WERI-Rb-1 (cell line): Measurements from ENCODE around the gene BUD13.
A peak's percentile ranks its signal among the peaks of the same experiment; 100 is the strongest.

Experiments
- DNase-seq: peaks from one replicate; pipeline ENCODE4 v3.0.0-alpha.2; 2020
- H3K27ac ChIP-seq: fragments of 250-450 bp; sonication (Bioruptor Pico); 2 replicates; pipeline ENCODE4 v1.5.1; 2020; ENCODE audit warnings: mild to moderate bottlenecking, moderate library complexity
- H3K27me3 ChIP-seq: fragments of 250-450 bp; sonication (Bioruptor Pico); 2 replicates; pipeline ENCODE4 v1.5.1; 2021; ENCODE audit warnings: mild to moderate bottlenecking, low read depth, moderate library complexity; ENCODE audit not compliant: insufficient read depth, severe bottlenecking
- H3K36me3 ChIP-seq: fragments of 250-450 bp; sonication (Bioruptor Pico); 2 replicates; pipeline ENCODE4 v1.5.1; 2020; ENCODE audit warnings: mild to moderate bottlenecking, moderate library complexity
- H3K4me3 ChIP-seq: 2 replicates; pipeline ENCODE4 v1.5.1; 2011; ENCODE audit warnings: low read depth, mild to moderate bottlenecking, control low read depth, low read length
- H3K9me3 ChIP-seq: fragments of 250-450 bp; sonication (Bioruptor Pico); 2 replicates; pipeline ENCODE4 v1.5.1; 2021; ENCODE audit warnings: mild to moderate bottlenecking, moderate library complexity; ENCODE audit not compliant: severe bottlenecking
- CTCF ChIP-seq: IDR thresholded peaks from 2 replicates; pipeline ENCODE4 v1.5.1; 2011; ENCODE audit warnings: low read depth, mild to moderate bottlenecking, control low read depth, inconsistent platforms, low read length

BUD13 gene

DNA sequence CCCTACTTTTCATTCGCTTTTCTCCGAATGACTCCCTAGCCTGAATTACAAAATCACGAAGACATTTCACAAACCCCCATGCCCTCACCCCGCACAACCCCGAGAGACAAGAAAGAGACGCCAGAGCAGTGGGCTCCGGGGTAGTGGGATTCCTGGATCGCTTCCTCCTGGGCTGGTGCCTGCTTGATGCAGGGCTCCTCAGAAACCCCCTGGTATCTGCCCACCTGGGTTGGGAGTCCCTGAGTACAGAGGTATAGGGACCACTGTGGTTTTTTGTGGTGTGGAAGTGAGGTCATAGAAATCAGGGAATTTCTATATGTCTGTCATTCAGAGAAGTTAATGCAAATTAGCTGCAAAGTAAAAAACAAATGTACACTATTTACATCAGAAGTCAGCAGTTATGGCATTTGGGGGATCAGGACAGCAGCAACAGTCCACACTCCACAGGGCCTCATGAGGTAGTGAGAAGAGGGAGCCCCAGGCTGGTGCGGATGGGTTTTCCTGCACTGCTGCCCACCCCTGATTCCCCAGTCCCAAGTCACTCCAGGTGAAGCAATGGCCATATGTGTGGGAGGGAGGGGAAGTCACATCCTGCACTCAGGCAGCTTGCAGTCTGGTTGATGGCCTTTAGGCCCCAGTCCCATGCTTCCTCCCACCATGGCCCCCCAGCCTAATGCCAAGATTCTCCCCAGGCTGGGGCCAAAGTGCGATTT, 39.6 kb downstream of the BUD13 start:
- Histone ChIP-seq H3K27me3 (no peaks in the 10 kb centered on the region), H3K27ac (no peak overlapping the region), H3K36me3 (no peaks in the 10 kb centered on the region), H3K4me3 (no peak overlapping the region), H3K9me3 (no peaks in the 10 kb centered on the region)
- TF ChIP-seq CTCF: no peak
- DNase-seq: no peak

DNA sequence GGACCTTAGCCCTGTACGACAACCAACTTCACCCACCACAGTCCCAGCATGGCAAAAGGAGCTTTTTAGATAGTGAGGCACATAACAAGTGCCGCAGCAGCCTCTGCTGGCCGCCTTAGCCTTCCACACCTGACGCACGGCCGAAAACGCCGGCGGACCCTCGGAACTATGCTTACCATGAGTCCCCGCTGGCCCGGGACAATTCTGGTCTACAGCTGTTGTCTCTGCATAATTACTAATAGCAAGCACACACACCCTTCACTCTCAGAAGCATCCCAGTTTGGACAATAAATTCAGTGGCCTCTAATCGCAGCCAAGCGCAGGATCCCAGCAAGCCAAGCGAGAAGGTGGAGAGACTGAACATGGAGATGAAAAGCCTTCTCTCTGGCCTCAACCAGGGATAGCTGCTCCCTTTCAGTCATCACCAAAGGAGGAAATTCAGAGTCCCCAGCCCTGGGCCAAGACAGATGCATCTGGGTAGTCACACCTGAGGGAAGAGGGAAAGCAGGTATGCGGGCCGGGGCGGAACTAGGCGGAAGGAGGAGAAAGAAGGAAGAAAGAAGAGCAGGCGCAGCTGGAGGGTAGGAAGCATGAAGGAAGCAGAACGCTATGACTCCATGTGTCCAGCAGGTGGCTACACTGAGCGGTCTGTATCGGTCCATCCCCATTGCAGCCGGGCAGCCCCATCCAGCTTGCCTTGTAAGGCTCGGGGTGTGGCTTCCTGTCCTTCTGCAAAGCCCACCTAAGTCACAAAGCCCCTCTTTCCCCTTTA, 40.3 kb downstream of the BUD13 start:
- TF ChIP-seq CTCF: peak; percentile 99
- H3K36me3 ChIP-seq: no peaks in the 10 kb centered on the region
- H3K27me3 ChIP-seq: no peaks in the 10 kb centered on the region
- H3K4me3 ChIP-seq: no peak overlapping the region
- H3K27ac ChIP-seq: no peak overlapping the region
- DNase-seq: peak; percentile 73
- no peaks in the 10 kb centered on the region for H3K9me3 ChIP-seq

DNA sequence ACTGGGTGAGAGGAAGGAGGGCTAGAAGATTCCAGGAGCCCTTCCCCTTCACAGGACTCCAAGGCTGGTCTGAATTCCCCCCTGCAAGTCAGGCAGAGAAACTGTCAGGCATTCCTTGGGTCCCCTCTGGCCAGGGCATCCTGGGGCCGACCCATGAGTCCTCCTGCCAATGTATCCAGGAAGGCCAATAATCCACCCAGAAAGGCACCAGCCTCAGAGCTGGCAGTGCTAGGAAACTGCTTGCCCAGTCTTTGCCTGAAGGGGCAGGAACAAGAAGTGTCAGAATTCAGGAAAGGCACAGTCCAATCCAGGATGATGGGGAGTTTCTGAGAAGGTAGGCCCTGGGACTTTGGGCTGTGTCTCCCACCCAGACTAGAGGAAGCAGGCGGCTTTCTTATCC, 41.0 kb downstream of the BUD13 start:
- no peak for DNase-seq
- no peak overlapping the region for H3K4me3 ChIP-seq
- no peaks in the 10 kb centered on the region for H3K9me3 ChIP-seq
- H3K27me3 ChIP-seq: no peaks in the 10 kb centered on the region
- no peak overlapping the region for H3K27ac ChIP-seq
- TF ChIP-seq CTCF: no peak
- no peaks in the 10 kb centered on the region for H3K36me3 ChIP-seq

GRCh38 chr11:116731097-116731761, 41.6 kb downstream of the BUD13 start:
- Histone ChIP-seq H3K9me3 (no peaks in the 10 kb centered on the region), H3K27me3 (no peaks in the 10 kb centered on the region), H3K4me3 (no peak overlapping the region), H3K27ac (no peak overlapping the region), H3K36me3 (no peaks in the 10 kb centered on the region)
- DNase-seq: peak; percentile 37
- peak; percentile 37; the same call in 1 of the 2 replicates for TF ChIP-seq CTCF

GRCh38 chr11:116730601-116731000, 42.2 kb downstream of the BUD13 start:
- H3K9me3 ChIP-seq: no peaks in the 10 kb centered on the region
- no peak for DNase-seq
- H3K36me3 ChIP-seq: no peaks in the 10 kb centered on the region
- H3K27ac ChIP-seq: no peak overlapping the region
- no peak overlapping the region for H3K4me3 ChIP-seq
- TF ChIP-seq CTCF: no peak
- H3K27me3 ChIP-seq: no peaks in the 10 kb centered on the region
